K562 (cell line): ENCODE measurements around the gene PGM2L1. TPM values are rescaled to one million over a fixed set of nuclear protein-coding genes. Genes with fewer than 3 reads are reported as not detected.

Experiments used
- FOXJ3 ChIP-seq: sonication (generic); formaldehyde crosslinking; IDR thresholded peaks from 2 replicates; pipeline ENCODE4 v1.4.0; 2020; ENCODE audit warnings: mild to moderate bottlenecking, missing genetic modification reagents
- HNRNPL ChIP-seq: fragments of 200-400 bp; formaldehyde crosslinking; IDR thresholded peaks from 2 replicates; pipeline ENCODE4 v1.6.1; 2017; ENCODE audit warnings: low read depth, mild to moderate bottlenecking, low read length
- KAT2B ChIP-seq: IDR thresholded peaks from one replicate; pipeline ENCODE4 v1.6.1; 2012; ENCODE audit warnings: low read depth, mild to moderate bottlenecking, control low read depth, inconsistent platforms, low read length, moderate library complexity
- MAFG ChIP-seq: fragments of 450-650 bp; conservative IDR thresholded peaks from 2 replicates; pipeline ENCODE4 v1.6.1; 2016; ENCODE audit warnings: missing genetic modification characterization, missing compliant biosample characterization
- POLR2H ChIP-seq: IDR thresholded peaks from 2 replicates; pipeline ENCODE4 v1.6.1; 2016; ENCODE audit warnings: missing genetic modification characterization, low read depth, mild to moderate bottlenecking, control low read depth, missing compliant biosample characterization, moderate library complexity
- RAD51 ChIP-seq: fragments of 450-650 bp; IDR thresholded peaks from 2 replicates; pipeline ENCODE4 v1.7.1; 2016; ENCODE audit warnings: low read depth, mild to moderate bottlenecking, borderline replicate concordance
- SIX5 ChIP-seq, 2 experiments: IDR thresholded peaks; 2 replicates each; pipeline ENCODE4 v1.6.1; 2011; ENCODE audit warnings: low read length in 2 of 2, borderline replicate concordance in 1 of 2, low read depth in 1 of 2, mild to moderate bottlenecking in 1 of 2, moderate library complexity in 1 of 2; ENCODE audit not compliant: insufficient read depth in 1 of 2
- SREBF1 ChIP-seq: fragments of 150-350 bp; IDR thresholded peaks from 2 replicates; pipeline ENCODE4 v1.6.1; 2014; ENCODE audit warnings: antibody characterized with exemption, low read depth, low read length, borderline replicate concordance
- SUPT5H ChIP-seq: fragments of 450-650 bp; IDR thresholded peaks from 2 replicates; pipeline ENCODE4 v1.6.1; 2016
- U2AF1 ChIP-seq: fragments of 200-400 bp; formaldehyde crosslinking; optimal IDR thresholded peaks from 2 replicates; pipeline ENCODE3; 2017; ENCODE audit warnings: mild to moderate bottlenecking, low read depth, low read length, moderate library complexity
- ZBTB8A ChIP-seq: fragments of 450-650 bp; IDR thresholded peaks from 2 replicates; pipeline ENCODE4 v1.6.1; 2018; ENCODE audit warnings: mild to moderate bottlenecking, moderate library complexity; ENCODE audit not compliant: partially characterized antibody
- ZNF436 ChIP-seq: fragments of 250-450, 450-650 bp; sonication (Bioruptor Pico); formaldehyde crosslinking; IDR thresholded peaks from 2 replicates; pipeline ENCODE4 v1.7.0; 2020; ENCODE audit warnings: mild to moderate bottlenecking
- polyA plus RNA-seq, 8 experiments: library from polyadenylated mRNA; depleted of rRNA in 4 of 8; stranded (reverse) in 5 of 8; unstranded in 3 of 8; fragments of >200 nt; fragmentation: Nextera tagmentation in 2 of 8; fragmentation: Illumina TruSeq in 1 of 8; extraction: Ambion mirVana in 2 of 8; extraction: Trizol in 1 of 8; gene quantifications; 2 replicates each; pipeline versions ENCODE4 v1.2.1 to v1.2.3, GENCODE V29; 2011 to 2014; ENCODE audit warnings: inconsistent platforms in 1 of 8, missing spikeins in 1 of 8
- total RNA-seq, 7 experiments: library from RNA; depleted of rRNA in 6 of 7; stranded (reverse); fragments of >200 nt in 6 of 7; fragmentation: Illumina TruSeq in 2 of 7; extraction: Trizol in 2 of 7; gene quantifications; 2 replicates each; pipeline versions ENCODE4 v1.2.1 to v1.2.3, GENCODE V29; 2011 to 2021; ENCODE audit warnings: low replicate concordance in 1 of 7
- TF ChIP-seq, protein P1 (sequence below): fragments of 200-800 bp; sonication (Bioruptor generic); IDR thresholded peaks from 2 replicates; pipeline ENCODE4 v1.6.1; 2017; ENCODE audit warnings: missing genetic modification characterization, missing compliant biosample characterization
- TF ChIP-seq, protein P2 (sequence below): fragments of 250-450 bp; sonication (Bioruptor Pico); IDR thresholded peaks from 2 replicates; pipeline ENCODE4 v1.8.0; 2022; ENCODE audit warnings: moderate library complexity, mild to moderate bottlenecking, inconsistent platforms
- TF ChIP-seq, protein P3 (sequence below): sonication (generic); formaldehyde crosslinking; IDR thresholded peaks from 2 replicates; pipeline ENCODE4 v1.8.1; 2023; ENCODE audit warnings: missing genetic modification reagents, mild to moderate bottlenecking, borderline replicate concordance
- TF ChIP-seq, protein P4 (sequence below): fragments of 250-450 bp; sonication (Bioruptor Pico); IDR thresholded peaks from 2 replicates; pipeline ENCODE4 v1.8.0; 2021; ENCODE audit warnings: mild to moderate bottlenecking, moderate library complexity

PGM2L1 gene
- total and polyA plus RNA-seq, 9 of the 15 experiments (the other 6 are each of a cell fraction or from before 2014, with no cell fraction given): 0.32 to 0.95 (median 0.63) TPM

DNA sequence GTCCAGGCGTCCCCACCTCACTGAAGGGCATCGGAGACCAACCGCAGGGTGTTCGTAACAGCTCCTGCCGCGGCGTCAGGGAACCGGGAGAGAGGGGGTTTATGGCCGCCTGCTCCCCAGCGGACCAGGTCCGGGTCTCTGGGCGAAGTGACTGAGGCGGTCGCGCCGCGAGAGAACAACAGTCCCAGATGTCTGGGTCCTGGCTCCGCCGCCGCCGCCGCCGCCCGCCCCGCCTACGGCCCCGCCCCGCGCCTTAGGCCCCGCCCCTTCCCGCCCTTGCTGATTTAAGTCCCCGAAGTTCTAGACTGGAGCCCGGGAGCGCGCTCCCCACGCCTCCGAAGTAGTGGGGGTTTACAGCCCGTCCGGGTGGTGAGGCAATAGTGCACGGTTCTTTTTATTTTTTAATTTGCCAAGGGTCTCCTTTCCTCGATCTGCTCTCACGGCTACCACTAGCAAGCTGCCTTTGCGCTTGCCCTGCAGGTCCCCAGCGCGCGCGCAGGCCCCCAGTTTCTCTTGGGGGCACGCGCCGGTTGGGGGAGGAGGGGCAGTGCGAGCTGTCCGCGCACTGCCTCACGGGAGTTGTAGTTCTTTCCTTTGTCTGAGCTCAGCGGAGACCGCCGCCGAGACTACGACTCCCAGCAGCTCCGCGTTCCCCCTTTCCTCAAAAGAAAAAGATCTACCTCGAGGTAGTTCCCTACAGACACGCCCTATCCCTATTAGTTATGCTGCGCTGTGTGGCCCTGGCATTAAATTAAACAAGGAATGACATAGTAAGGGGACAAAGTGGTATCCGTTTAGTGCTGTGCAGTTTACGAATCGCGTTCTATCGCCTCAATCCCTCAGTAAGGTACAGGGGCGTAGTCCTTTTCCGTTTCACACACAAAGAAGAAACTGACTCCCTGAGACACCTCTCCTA, at the start of gene PGM2L1 (continued):
- TF ChIP-seq, protein P1, sequence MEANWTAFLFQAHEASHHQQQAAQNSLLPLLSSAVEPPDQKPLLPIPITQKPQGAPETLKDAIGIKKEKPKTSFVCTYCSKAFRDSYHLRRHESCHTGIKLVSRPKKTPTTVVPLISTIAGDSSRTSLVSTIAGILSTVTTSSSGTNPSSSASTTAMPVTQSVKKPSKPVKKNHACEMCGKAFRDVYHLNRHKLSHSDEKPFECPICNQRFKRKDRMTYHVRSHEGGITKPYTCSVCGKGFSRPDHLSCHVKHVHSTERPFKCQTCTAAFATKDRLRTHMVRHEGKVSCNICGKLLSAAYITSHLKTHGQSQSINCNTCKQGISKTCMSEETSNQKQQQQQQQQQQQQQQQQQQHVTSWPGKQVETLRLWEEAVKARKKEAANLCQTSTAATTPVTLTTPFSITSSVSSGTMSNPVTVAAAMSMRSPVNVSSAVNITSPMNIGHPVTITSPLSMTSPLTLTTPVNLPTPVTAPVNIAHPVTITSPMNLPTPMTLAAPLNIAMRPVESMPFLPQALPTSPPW (CRISPR knock-in tag): peak; percentile 98
- TF ChIP-seq SIX5 (IDR thresholded peaks at IDR 0.05; ENCODE audit: borderline replicate concordance in 1 of 2, insufficient read depth in 1 of 2, low read depth in 1 of 2, low read length in 2 of 2) (peak; percentile 83 to 84), MAFG (tag) (no peak), POLR2H (peak; percentile 55; the same call in 1 of the 2 replicates), U2AF1 (no peak), ZNF436 (CRISPR knock-in tag) (no peak), HNRNPL (no peak), RAD51 (peak; percentile 17; the same call in 1 of the 2 replicates), SREBF1 (no peak), KAT2B (no peak), ZBTB8A (no peak), SUPT5H (peak; percentile 73), FOXJ3 (CRISPR knock-in tag) (no peak)
- TF ChIP-seq, protein P2, sequence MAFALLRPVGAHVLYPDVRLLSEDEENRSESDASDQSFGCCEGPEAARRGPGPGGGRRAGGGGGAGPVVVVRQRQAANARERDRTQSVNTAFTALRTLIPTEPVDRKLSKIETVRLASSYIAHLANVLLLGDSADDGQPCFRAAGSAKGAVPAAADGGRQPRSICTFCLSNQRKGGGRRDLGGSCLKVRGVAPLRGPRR: no peak
- TF ChIP-seq, protein P3, sequence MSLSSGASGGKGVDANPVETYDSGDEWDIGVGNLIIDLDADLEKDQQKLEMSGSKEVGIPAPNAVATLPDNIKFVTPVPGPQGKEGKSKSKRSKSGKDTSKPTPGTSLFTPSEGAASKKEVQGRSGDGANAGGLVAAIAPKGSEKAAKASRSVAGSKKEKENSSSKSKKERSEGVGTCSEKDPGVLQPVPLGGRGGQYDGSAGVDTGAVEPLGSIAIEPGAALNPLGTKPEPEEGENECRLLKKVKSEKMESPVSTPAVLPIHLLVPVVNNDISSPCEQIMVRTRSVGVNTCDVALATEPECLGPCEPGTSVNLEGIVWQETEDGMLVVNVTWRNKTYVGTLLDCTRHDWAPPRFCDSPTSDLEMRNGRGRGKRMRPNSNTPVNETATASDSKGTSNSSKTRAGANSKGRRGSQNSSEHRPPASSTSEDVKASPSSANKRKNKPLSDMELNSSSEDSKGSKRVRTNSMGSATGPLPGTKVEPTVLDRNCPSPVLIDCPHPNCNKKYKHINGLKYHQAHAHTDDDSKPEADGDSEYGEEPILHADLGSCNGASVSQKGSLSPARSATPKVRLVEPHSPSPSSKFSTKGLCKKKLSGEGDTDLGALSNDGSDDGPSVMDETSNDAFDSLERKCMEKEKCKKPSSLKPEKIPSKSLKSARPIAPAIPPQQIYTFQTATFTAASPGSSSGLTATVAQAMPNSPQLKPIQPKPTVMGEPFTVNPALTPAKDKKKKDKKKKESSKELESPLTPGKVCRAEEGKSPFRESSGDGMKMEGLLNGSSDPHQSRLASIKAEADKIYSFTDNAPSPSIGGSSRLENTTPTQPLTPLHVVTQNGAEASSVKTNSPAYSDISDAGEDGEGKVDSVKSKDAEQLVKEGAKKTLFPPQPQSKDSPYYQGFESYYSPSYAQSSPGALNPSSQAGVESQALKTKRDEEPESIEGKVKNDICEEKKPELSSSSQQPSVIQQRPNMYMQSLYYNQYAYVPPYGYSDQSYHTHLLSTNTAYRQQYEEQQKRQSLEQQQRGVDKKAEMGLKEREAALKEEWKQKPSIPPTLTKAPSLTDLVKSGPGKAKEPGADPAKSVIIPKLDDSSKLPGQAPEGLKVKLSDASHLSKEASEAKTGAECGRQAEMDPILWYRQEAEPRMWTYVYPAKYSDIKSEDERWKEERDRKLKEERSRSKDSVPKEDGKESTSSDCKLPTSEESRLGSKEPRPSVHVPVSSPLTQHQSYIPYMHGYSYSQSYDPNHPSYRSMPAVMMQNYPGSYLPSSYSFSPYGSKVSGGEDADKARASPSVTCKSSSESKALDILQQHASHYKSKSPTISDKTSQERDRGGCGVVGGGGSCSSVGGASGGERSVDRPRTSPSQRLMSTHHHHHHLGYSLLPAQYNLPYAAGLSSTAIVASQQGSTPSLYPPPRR (CRISPR knock-in tag): no peak
- TF ChIP-seq, protein P4, sequence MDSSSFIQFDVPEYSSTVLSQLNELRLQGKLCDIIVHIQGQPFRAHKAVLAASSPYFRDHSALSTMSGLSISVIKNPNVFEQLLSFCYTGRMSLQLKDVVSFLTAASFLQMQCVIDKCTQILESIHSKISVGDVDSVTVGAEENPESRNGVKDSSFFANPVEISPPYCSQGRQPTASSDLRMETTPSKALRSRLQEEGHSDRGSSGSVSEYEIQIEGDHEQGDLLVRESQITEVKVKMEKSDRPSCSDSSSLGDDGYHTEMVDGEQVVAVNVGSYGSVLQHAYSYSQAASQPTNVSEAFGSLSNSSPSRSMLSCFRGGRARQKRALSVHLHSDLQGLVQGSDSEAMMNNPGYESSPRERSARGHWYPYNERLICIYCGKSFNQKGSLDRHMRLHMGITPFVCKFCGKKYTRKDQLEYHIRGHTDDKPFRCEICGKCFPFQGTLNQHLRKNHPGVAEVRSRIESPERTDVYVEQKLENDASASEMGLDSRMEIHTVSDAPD: no peak
